PFSK-1 (cell line): ENCODE measurements around the gene SLC25A44.

Experiments
- POLR2AphosphoS5 ChIP-seq: IDR thresholded peaks from 2 replicates; pipeline ENCODE4 v1.6.1; 2012; ENCODE audit warnings: low read depth, mild to moderate bottlenecking, control low read depth, low read length, moderate library complexity
- SIN3A ChIP-seq: IDR thresholded peaks from 2 replicates; pipeline ENCODE4 v1.6.1; 2012; ENCODE audit warnings: mild to moderate bottlenecking, low read length, moderate library complexity, borderline replicate concordance; ENCODE audit not compliant: insufficient read depth

DNA sequence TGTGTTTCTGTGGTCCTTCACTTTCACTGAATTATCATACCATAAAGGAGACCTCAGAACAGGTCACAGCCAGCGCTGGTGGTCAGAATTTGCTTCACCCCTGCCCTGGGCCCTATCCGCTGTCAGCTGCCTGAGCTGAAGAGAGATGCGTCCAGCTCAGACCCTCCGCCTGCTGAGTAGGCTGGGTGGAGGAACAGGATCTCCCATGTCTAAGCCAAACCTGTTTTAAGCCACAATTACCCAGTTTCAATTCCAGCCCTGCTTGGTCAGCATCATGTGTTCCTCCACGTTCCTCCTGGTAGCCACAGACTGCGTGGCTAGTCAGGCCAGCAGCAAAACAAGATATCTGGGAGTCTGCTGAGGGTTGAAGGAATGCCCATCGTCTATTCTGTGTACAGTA, 34.6 kb downstream of the SLC25A44 start:
- no peak for TF ChIP-seq POLR2AphosphoS5
- TF ChIP-seq SIN3A, result no peak
